ENCODE data around the gene TMEM101.
"Not testable (repeated sequence)": the region's sequence is repeated elsewhere in the genome, so short reads cannot be mapped to it uniquely, and the experiment has no call there.

The TMEM101 gene

GRCh38 chr17:44005527-44006271, 9.1 kb downstream of the TMEM101 start:
- Histone ChIP-seq H3K27me3 (replicated peaks; ENCODE audit: control insufficient read depth, insufficient read depth, low read length) (no peaks in the 10 kb centered on the region), H3K36me3 (ENCODE audit: control insufficient read depth, insufficient read depth, low read length, severe bottlenecking) (peaks cover 4% of the 10 kb centered on the region)
- DNase-seq (ENCODE audit: low read depth) = no peak

DNA sequence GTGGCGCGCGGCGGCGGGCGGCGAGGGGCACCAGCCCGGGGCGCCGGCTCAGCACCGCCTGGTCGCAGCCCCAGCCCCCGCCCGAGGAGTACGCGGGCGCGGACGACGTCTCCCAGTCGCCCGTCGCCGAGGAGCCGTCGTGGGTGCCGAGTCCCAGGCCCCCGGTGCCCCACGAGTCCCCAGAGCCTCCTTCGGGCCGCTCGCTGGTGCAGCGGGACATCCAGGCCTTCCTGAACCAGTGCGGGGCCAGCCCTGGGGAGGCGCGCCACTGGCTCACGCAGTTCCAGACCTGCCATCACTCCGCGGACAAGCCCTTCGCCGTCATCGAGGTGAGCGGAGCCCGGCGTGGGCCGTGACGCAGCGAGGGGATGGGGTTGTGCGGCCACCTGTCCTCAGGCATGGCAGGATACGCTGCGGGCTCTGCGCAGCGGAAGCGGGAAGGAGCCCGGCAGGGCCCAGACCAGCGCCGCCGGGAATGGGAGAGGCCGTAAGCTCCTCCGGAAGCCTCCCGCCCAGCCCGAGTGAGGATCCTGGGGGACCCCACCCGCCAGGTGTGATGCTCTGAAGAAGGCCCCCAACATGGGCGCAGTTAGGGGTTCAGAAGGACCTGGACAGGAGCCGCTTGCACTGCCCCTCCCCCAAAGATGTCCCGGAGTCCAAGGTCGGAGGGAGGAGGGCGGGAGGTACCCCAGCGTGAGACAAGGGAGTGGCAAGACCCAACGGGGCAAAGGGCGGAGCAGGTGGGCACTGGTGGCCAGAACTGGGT, 9.8 kb downstream of the TMEM101 start:
- H3K4me3 ChIP-seq (ENCODE audit: low read length) = peak overlapping the region; percentile 81
- no peaks in the 10 kb centered on the region for H3K27me3 ChIP-seq (replicated peaks; ENCODE audit: control insufficient read depth, insufficient read depth, low read length)
- H3K36me3 ChIP-seq (ENCODE audit: control insufficient read depth, insufficient read depth, low read length, severe bottlenecking) = no peaks in the 10 kb centered on the region
- peak overlapping the region; percentile 74 for H3K9ac ChIP-seq (ENCODE audit: low read length)
- H3K9me3 ChIP-seq (ENCODE audit: control insufficient read depth, low read length) = no peaks in the 10 kb centered on the region
- no peak for DNase-seq (ENCODE audit: low read depth)
- peaks cover 57% of the 10 kb centered on the region for H3K4me1 ChIP-seq (ENCODE audit: control insufficient read depth, insufficient read depth, low read length)

More at GRCh38 chr17:44005527-44006271, 9.1 kb downstream of the TMEM101 start:
- no peaks in the 10 kb centered on the region for H3K9me3 ChIP-seq (ENCODE audit: control insufficient read depth, low read length)
- H3K4me3 ChIP-seq (ENCODE audit: low read length) = peak overlapping the region; percentile 81
- peaks cover 61% of the 10 kb centered on the region for H3K4me1 ChIP-seq (ENCODE audit: control insufficient read depth, insufficient read depth, low read length)
- H3K9ac ChIP-seq (ENCODE audit: low read length) = peak overlapping the region; percentile 74

DNA sequence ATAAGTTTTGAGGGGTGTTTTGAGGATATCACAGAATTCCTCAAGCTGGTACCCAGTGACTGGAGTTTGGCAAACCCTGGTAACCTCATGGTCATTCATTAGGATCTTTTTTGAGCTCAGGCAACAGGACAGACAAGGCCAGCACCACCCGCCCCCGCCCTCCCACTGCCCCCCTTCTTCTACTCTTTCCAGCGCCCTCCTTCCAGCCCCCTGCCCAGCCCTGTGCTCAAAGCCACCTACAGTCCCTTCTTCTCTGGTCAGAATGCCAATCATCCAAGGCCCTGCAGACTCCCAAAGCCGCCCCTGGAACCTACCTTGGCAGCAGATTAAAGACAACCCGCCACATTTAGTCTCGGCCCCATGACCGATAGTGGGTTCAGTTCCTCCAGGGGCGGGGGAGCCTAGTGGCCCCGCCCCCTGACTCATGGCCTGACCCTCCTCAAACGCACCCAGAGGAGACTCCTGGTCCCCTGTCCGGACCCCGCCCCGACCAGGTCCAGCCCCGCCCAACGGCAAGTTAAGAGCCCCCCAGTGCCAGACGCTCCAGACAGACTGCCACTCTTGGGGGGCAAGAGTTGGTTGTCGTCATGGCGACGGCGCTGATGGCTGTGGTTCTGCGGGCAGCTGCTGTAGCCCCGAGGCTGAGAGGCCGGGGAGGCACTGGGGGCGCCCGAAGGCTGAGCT, 10.5 kb downstream of the TMEM101 start, which contains the start of gene NAGS:
Gene NAGS, plus strand, starts transcription at position 546 of the 684 bp plus-strand sequence. Its CDS starts 42 bp downstream, at position 588.
- peaks cover 52% of the 10 kb centered on the region for H3K4me1 ChIP-seq (ENCODE audit: control insufficient read depth, insufficient read depth, low read length)
- peak within 1 kb of the TSS; percentile 81 for H3K4me3 ChIP-seq (ENCODE audit: low read length)
- no peaks in the 10 kb centered on the region for H3K27me3 ChIP-seq (replicated peaks; ENCODE audit: control insufficient read depth, insufficient read depth, low read length)
- H3K9me3 ChIP-seq (ENCODE audit: control insufficient read depth, low read length) = no peaks in the 10 kb centered on the region
- DNase-seq (ENCODE audit: low read depth) = no peak
- no peaks in the 10 kb centered on the region for H3K36me3 ChIP-seq (ENCODE audit: control insufficient read depth, insufficient read depth, low read length, severe bottlenecking)
- H3K9ac ChIP-seq (ENCODE audit: low read length) = peak within 1 kb of the TSS; percentile 74

GRCh38 chr17:44002141-44002848, 12.5 kb downstream of the TMEM101 start:
- Histone ChIP-seq H3K27me3 (replicated peaks; ENCODE audit: control insufficient read depth, insufficient read depth, low read length) (no peaks in the 10 kb centered on the region), H3K9me3 (ENCODE audit: control insufficient read depth, low read length) (no peaks in the 10 kb centered on the region), H3K4me1 (ENCODE audit: control insufficient read depth, insufficient read depth, low read length) (peaks cover 45% of the 10 kb centered on the region), H3K36me3 (ENCODE audit: control insufficient read depth, insufficient read depth, low read length, severe bottlenecking) (no peaks in the 10 kb centered on the region), H3K9ac (ENCODE audit: low read length) (peak overlapping the region; percentile 35), H3K4me3 (ENCODE audit: low read length) (no peak overlapping the region)
- peak; percentile 48 for DNase-seq (ENCODE audit: low read depth)

DNA sequence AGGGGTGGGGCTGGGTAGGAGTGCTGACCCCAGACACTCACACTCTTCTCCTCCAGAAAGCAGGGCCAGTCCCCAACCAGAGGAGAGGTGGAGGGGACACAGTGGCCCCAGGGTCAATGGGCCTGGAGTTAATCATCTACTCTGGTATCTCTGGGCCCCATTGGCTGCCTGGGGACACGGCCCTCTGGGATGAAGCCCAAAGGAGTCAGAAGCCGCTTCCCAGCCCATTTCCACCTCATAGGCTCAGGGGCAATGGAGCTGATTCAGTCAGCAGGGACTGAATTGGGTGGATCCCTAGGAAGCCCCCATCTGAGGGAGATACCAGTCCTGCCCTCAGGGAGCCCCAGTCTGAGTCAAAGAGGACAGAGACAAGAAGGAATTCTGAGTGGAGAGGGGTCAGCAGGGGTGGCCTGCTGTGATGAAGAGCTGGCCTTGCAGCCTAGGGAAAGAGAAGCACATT, 13.3 kb downstream of the TMEM101 start:
- peaks cover 42% of the 10 kb centered on the region for H3K4me1 ChIP-seq (ENCODE audit: control insufficient read depth, insufficient read depth, low read length)
- no peaks in the 10 kb centered on the region for H3K36me3 ChIP-seq (ENCODE audit: control insufficient read depth, insufficient read depth, low read length, severe bottlenecking)
- peak overlapping the region; percentile 35 for H3K9ac ChIP-seq (ENCODE audit: low read length)
- H3K27me3 ChIP-seq (replicated peaks; ENCODE audit: control insufficient read depth, insufficient read depth, low read length) = no peaks in the 10 kb centered on the region
- DNase-seq (ENCODE audit: low read depth) = no peak
- no peak overlapping the region for H3K4me3 ChIP-seq (ENCODE audit: low read length)
- H3K9me3 ChIP-seq (ENCODE audit: control insufficient read depth, low read length) = no peaks in the 10 kb centered on the region

GRCh38 chr17:44000871-44001460, 13.8 kb downstream of the TMEM101 start:
- peaks cover 36% of the 10 kb centered on the region for H3K4me1 ChIP-seq (ENCODE audit: control insufficient read depth, insufficient read depth, low read length)
- no peaks in the 10 kb centered on the region for H3K9me3 ChIP-seq (ENCODE audit: control insufficient read depth, low read length)
- no peak for DNase-seq (ENCODE audit: low read depth)
- no peaks in the 10 kb centered on the region for H3K36me3 ChIP-seq (ENCODE audit: control insufficient read depth, insufficient read depth, low read length, severe bottlenecking)
- no peaks in the 10 kb centered on the region for H3K27me3 ChIP-seq (replicated peaks; ENCODE audit: control insufficient read depth, insufficient read depth, low read length)
- H3K9ac ChIP-seq (ENCODE audit: low read length) = no peak overlapping the region
- H3K4me3 ChIP-seq (ENCODE audit: low read length) = no peak overlapping the region

DNA sequence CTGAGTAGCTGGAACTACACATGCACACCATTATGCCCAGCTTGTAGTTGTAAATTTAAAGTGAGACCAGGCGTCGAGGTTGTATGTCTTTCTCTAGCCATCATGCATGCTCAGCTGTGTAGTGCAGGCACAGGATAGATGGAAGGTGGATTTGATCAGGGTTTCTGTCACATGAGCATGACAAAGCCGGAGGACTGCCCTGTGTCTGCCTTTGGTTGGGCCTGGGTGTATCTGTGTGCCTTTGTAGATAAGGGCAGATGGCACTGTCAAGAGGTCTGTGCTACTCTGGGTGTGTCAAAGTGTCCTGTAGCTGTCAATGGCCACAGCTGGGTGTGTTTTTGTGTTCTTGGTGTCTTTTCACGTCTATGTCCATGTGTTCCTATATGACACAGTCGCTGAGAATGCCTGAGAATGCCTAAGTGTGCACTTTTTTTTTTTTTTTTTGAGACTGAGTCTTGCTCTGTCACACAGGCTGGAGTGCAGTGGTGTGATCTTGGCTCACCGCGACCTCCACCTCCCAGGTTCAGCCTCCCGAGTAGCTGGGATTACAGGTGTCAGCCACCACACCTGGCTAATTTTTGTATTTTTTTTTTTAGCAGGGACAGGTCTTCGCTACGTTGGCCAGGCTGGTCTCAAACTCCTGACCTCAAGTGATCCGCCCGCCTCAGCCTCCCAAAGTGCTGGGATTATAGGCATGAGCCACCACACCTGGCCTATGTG, 14.5 kb downstream of the TMEM101 start:
- Histone ChIP-seq H3K4me3 (ENCODE audit: low read length) (no peak overlapping the region), H3K9ac (ENCODE audit: low read length) (no peak overlapping the region), H3K9me3 (ENCODE audit: control insufficient read depth, low read length) (no peaks in the 10 kb centered on the region), H3K36me3 (ENCODE audit: control insufficient read depth, insufficient read depth, low read length, severe bottlenecking) (no peaks in the 10 kb centered on the region), H3K4me1 (ENCODE audit: control insufficient read depth, insufficient read depth, low read length) (peaks cover 30% of the 10 kb centered on the region), H3K27me3 (replicated peaks; ENCODE audit: control insufficient read depth, insufficient read depth, low read length) (no peaks in the 10 kb centered on the region)
- DNase-seq (ENCODE audit: low read depth) = no peak

DNA sequence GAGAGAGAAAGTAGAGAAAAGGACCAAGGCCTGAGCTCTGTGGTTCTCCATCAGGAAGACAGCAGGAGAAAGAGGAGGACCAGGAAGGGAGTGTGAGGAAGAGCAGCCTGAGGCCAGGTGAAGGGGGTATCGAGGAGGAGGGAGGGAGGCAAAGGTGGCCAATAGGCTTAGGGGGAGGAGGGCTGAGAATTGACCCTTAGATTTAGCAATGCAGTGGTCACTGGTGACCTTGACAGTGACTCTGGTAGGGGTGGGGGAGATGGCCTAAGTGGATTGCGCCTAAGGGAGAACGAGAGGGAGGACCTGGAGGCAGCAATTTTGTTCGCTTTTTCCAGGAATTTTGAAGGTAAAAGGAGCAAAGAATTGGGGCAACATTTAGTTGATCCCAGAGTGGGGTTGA, 15.7 kb downstream of the TMEM101 start:
- no peak overlapping the region for H3K4me3 ChIP-seq (ENCODE audit: low read length)
- no peaks in the 10 kb centered on the region for H3K36me3 ChIP-seq (ENCODE audit: control insufficient read depth, insufficient read depth, low read length, severe bottlenecking)
- H3K9ac ChIP-seq (ENCODE audit: low read length) = no peak overlapping the region
- peaks cover 4% of the 10 kb centered on the region for H3K27me3 ChIP-seq (replicated peaks; ENCODE audit: control insufficient read depth, insufficient read depth, low read length)
- H3K9me3 ChIP-seq (ENCODE audit: control insufficient read depth, low read length) = no peaks in the 10 kb centered on the region
- DNase-seq (ENCODE audit: low read depth) = no peak
- peaks cover 30% of the 10 kb centered on the region for H3K4me1 ChIP-seq (ENCODE audit: control insufficient read depth, insufficient read depth, low read length)

GRCh38 chr17:43998552-43998951, 16.2 kb downstream of the TMEM101 start:
- Histone ChIP-seq H3K4me3 (ENCODE audit: low read length) (no peak overlapping the region), H3K9ac (ENCODE audit: low read length) (no peak overlapping the region), H3K9me3 (ENCODE audit: control insufficient read depth, low read length) (no peaks in the 10 kb centered on the region), H3K27me3 (replicated peaks; ENCODE audit: control insufficient read depth, insufficient read depth, low read length) (peaks cover 4% of the 10 kb centered on the region), H3K4me1 (ENCODE audit: control insufficient read depth, insufficient read depth, low read length) (peaks cover 30% of the 10 kb centered on the region), H3K36me3 (ENCODE audit: control insufficient read depth, insufficient read depth, low read length, severe bottlenecking) (no peaks in the 10 kb centered on the region)
- no peak for DNase-seq (ENCODE audit: low read depth)

DNA sequence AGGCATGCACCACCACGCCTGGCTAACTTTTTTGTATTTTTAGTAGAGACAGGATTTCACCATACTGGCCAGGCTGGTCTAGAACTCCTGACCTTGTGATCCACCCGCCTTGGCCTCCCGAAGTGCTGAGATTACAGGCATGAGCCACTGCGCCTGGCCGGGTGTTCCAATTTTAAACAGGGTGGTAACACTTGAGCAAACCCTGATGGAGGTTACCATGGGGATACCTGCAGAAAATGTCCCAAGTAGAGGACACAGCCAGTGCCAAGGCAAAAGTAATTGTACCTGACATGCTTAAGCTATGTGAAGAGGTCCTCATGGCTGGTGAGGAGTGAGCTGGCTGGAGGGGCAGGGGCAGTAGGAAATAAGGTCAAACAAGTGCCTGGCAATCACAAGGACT, 17.6 kb downstream of the TMEM101 start:
- H3K4me1 ChIP-seq (ENCODE audit: control insufficient read depth, insufficient read depth, low read length) = peaks cover 22% of the 10 kb centered on the region
- DNase-seq (ENCODE audit: low read depth) = not testable (repeated sequence)

More for the DNA sequence above, 17.6 kb downstream of the TMEM101 start:
- not testable (repeated sequence) for H3K9me3 ChIP-seq (ENCODE audit: control insufficient read depth, low read length); H3K4me3 ChIP-seq (ENCODE audit: low read length); H3K9ac ChIP-seq (ENCODE audit: low read length); H3K27me3 ChIP-seq (replicated peaks; ENCODE audit: control insufficient read depth, insufficient read depth, low read length); H3K36me3 ChIP-seq (ENCODE audit: control insufficient read depth, insufficient read depth, low read length, severe bottlenecking)
